CD4-positive, alpha-beta T cell (primary cell): ENCODE measurements around the gene STAC. TPM values are rescaled to one million over a fixed set of nuclear protein-coding genes. Genes with fewer than 3 reads are reported as not detected.

Experiments
- ATAC-seq: fragments of 200-7000 bp; cut with Tn5 transposase; one replicate; pipeline ENCODE4 v1.10.0; 2022; ENCODE audit warnings: mild to moderate bottlenecking; ENCODE audit not compliant: poor library complexity
- CTCF ChIA-PET: fragments of 350-600 bp; sonication (Branson Sonifier 250); formaldehyde crosslinking; loops from one replicate; lab custom pipeline; 2021; ENCODE audit warnings: antibody characterized with exemption, inconsistent platforms; lab: Charles Lee
- POLR2A ChIA-PET: fragments of 350-600 bp; sonication (Branson Sonifier 250); formaldehyde crosslinking; loops from one replicate; lab custom pipeline; 2021; ENCODE audit warnings: antibody characterized with exemption, inconsistent platforms; lab: Charles Lee
- DNase-seq, 14 experiments: peaks; one replicate each; pipeline ENCODE4 v3.0.0-alpha.2; 2013 to 2020; ENCODE audit warnings: mixed read lengths in 2 of 14
- H3K27ac ChIP-seq, 2 donors: one replicate each; pipeline versions ENCODE4 v1.5.1 to v1.7.0; 2013; ENCODE audit warnings: low read length in 2 of 2, low read depth in 1 of 2, mild to moderate bottlenecking in 1 of 2
- H3K27me3 ChIP-seq, 2 experiments: 1 replicate in 1 of 2; 2 replicates in 1 of 2; pipeline versions ENCODE4 v1.6.1 to v1.7.0; 2013; ENCODE audit warnings: low read length in 2 of 2, control low read depth in 1 of 2, mild to moderate bottlenecking in 1 of 2, moderate library complexity in 1 of 2; ENCODE audit not compliant: insufficient read depth in 2 of 2, control insufficient read depth in 1 of 2
- H3K36me3 ChIP-seq: one replicate; pipeline ENCODE4 v1.6.1; 2013; ENCODE audit warnings: low read length, control low read depth; ENCODE audit not compliant: insufficient read depth
- H3K4me1 ChIP-seq: one replicate; pipeline ENCODE4 v1.6.1; 2013; ENCODE audit warnings: low read length, control low read depth; ENCODE audit not compliant: insufficient read depth
- H3K4me3 ChIP-seq: one replicate; pipeline ENCODE4 v1.5.1; 2013; ENCODE audit warnings: mild to moderate bottlenecking, low read length, moderate library complexity
- H3K9me3 ChIP-seq, 2 experiments: 1 replicate in 1 of 2; 2 replicates in 1 of 2; pipeline versions ENCODE4 v1.6.1 to v1.7.0; 2013; ENCODE audit warnings: low read length in 2 of 2, mild to moderate bottlenecking in 2 of 2, control low read depth in 1 of 2, moderate library complexity in 1 of 2; ENCODE audit not compliant: control insufficient read depth in 1 of 2, insufficient read depth in 1 of 2
- H3K27ac Mint-ChIP-seq: one replicate; pipeline ENCODE4 v1.8.0; 2020; ENCODE audit warnings: mixed read lengths
- H3K27me3 Mint-ChIP-seq: one replicate; pipeline ENCODE4 v1.8.0; 2021; ENCODE audit warnings: mixed read lengths
- H3K36me3 Mint-ChIP-seq: one replicate; pipeline ENCODE4 v1.8.0; 2021; ENCODE audit warnings: low read depth, mixed read lengths
- H3K4me1 Mint-ChIP-seq: one replicate; pipeline ENCODE4 v1.8.0; 2021; ENCODE audit warnings: low read depth, mixed read lengths
- H3K4me3 Mint-ChIP-seq: one replicate; pipeline ENCODE4 v1.8.0; 2020; ENCODE audit warnings: mild to moderate bottlenecking, mixed read lengths
- H3K9me3 Mint-ChIP-seq: one replicate; pipeline ENCODE4 v1.8.0; 2020; ENCODE audit warnings: mixed read lengths
- CTCF ChIP-seq: fragments of 200-600 bp; IDR thresholded peaks from one replicate; pipeline ENCODE4 v1.8.0; 2022; ENCODE audit warnings: antibody characterized with exemption, mild to moderate bottlenecking
- intact Hi-C, 2 experiments: fragments of 100-400 bp; cut with DNase I in 1 of 2; cut with micrococcal nuclease in 1 of 2; formaldehyde crosslinking; loops; one replicate each; pipeline versions ENCODE4 v1.15.1 to v1.9.0; 2023 to 2025; cut with DNase I, micrococcal nuclease
- total RNA-seq, 174 experiments: library from RNA in 2 of 174; stranded (reverse) in 2 of 174; gene quantifications; one replicate each; pipeline ENCODE4 v1.2.3 and lab custom pipeline; 2021 to 2026

Gene STAC
- total RNA-seq, 2 experiments from 2014 or later, result not detected

DNA sequence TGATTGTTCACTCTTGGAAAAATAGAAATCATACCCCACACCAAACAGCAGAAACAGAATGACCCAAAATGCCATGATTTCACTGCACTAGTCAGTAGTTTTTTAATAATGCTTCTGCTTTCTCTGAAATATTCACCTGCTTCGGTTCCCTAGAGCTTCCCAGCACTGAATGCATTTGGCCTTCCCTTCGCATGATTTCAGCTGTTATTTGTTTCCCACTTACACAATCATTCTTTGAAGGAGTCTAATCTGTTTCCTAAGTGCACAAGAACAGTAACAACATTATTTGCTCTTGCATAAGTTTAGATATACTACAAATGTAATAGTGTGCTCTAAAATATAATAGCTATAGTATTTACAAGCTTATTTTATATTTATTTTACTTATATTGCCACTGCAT is 178.7 kb downstream of the STAC start:
- no peaks in the 10 kb centered on the region for H3K27me3 ChIP-seq
- H3K36me3 Mint-ChIP-seq, result no peaks in the 10 kb centered on the region
- intact Hi-C loops, result no loop called here
- no peaks in the 10 kb centered on the region for H3K4me1 ChIP-seq
- no peak for ATAC-seq
- H3K27ac ChIP-seq, result no peak overlapping the region
- H3K4me3 Mint-ChIP-seq, result no peak overlapping the region
- H3K9me3 ChIP-seq, result no peaks in the 10 kb centered on the region
- H3K36me3 ChIP-seq, result no peaks in the 10 kb centered on the region
- POLR2A ChIA-PET, result no interaction called here
- no peaks in the 10 kb centered on the region for H3K9me3 Mint-ChIP-seq
- peaks cover 11% of the 10 kb centered on the region for H3K27me3 Mint-ChIP-seq
- DNase-seq, result no peak
- no peaks in the 10 kb centered on the region for H3K4me1 Mint-ChIP-seq
- no peak for TF ChIP-seq CTCF
- no peak overlapping the region for H3K4me3 ChIP-seq
- no peak overlapping the region for H3K27ac Mint-ChIP-seq
- CTCF ChIA-PET, result no interaction called here

DNA sequence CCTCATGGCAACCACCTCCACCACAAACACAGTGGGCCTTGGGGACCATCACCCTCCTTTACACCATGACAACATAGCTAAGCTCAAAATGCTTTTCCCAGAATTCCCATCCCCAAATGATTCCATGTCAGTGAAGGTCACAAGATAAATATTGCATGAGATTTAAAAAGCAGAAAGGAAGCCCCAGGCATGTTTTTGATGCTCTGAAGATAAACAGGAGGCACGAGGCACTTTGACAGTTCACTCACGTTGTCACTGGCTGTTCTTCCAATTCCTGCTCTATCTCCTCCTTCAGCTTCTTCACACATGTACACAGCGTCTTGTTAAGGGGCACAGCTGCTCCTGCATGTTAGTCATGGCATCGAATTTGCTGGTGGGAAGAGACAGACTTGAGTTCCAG is 180.4 kb downstream of the STAC start:
- ATAC-seq, result no peak
- H3K9me3 Mint-ChIP-seq, result no peaks in the 10 kb centered on the region
- Histone ChIP-seq H3K27me3 (no peaks in the 10 kb centered on the region), H3K27ac (no peak overlapping the region), H3K4me1 (no peaks in the 10 kb centered on the region), H3K36me3 (no peaks in the 10 kb centered on the region), H3K9me3 (no peaks in the 10 kb centered on the region), H3K4me3 (no peak overlapping the region)
- TF ChIP-seq CTCF, result no peak
- H3K27me3 Mint-ChIP-seq, result peaks cover 11% of the 10 kb centered on the region
- no peak for DNase-seq
- ChIA-PET POLR2A (no interaction called here), CTCF (no interaction called here)
- no peaks in the 10 kb centered on the region for H3K4me1 Mint-ChIP-seq
- intact Hi-C loops, result no loop called here
- H3K27ac Mint-ChIP-seq, result no peak overlapping the region
- H3K4me3 Mint-ChIP-seq, result no peak overlapping the region
- no peaks in the 10 kb centered on the region for H3K36me3 Mint-ChIP-seq

- ATAC-seq (no peak), DNase-seq (no peak)
- no peaks in the 10 kb centered on the region for H3K9me3 Mint-ChIP-seq
- intact Hi-C loops, result no loop called here
- Histone ChIP-seq H3K4me3 (no peak overlapping the region), H3K36me3 (no peaks in the 10 kb centered on the region), H3K9me3 (peaks cover 0 to 3% of the 10 kb centered on the region in 2 experiments), H3K27me3 (no peaks in the 10 kb centered on the region), H3K27ac (no peak overlapping the region), H3K4me1 (no peaks in the 10 kb centered on the region)
- H3K4me1 Mint-ChIP-seq, result no peaks in the 10 kb centered on the region
- no peaks in the 10 kb centered on the region for H3K36me3 Mint-ChIP-seq
- no peak for TF ChIP-seq CTCF
- POLR2A ChIA-PET, result no interaction called here
- no peak overlapping the region for H3K27ac Mint-ChIP-seq
- peaks cover 11% of the 10 kb centered on the region for H3K27me3 Mint-ChIP-seq
- CTCF ChIA-PET, result no interaction called here
- H3K4me3 Mint-ChIP-seq, result no peak overlapping the region
Measured at GRCh38 chr3:36561601-36562000, 181.3 kb downstream of the STAC start.
